Measurements from ENCODE around the gene ANKMY1.

GRCh38 chr2:240463866-240464481, 93.8 kb downstream of the ANKMY1 start:
- no peak for TF ChIP-seq CTCF (IDR thresholded peaks at IDR 0.05; ENCODE audit: poor library complexity)
- no peak for TF ChIP-seq EZH2phosphoT487 (IDR thresholded peaks at IDR 0.05; ENCODE audit: low read depth, severe bottlenecking, unreplicated experiment)

Measured in hepatocyte (in vitro differentiated cells).